ENCODE measurements around the gene CRYBG3. TPM values are rescaled to one million over a fixed set of nuclear protein-coding genes. Genes with fewer than 3 reads are reported as not detected.

Gene CRYBG3
- total RNA-seq, 1 donor from 2014 or later: 18.5 TPM

GRCh38 chr3:97882975-97883598 is 61.3 kb downstream of the CRYBG3 start:
- no peaks in the 10 kb centered on the region for H3K27me3 Mint-ChIP-seq (ENCODE audit: unreplicated experiment)
- no peak overlapping the region for H3K27ac Mint-ChIP-seq (ENCODE audit: unreplicated experiment)
- H3K4me3 Mint-ChIP-seq (ENCODE audit: unreplicated experiment): no peak overlapping the region

GRCh38 chr3:97883736-97884135 is 61.9 kb downstream of the CRYBG3 start:
- no peak overlapping the region for H3K27ac Mint-ChIP-seq (ENCODE audit: unreplicated experiment)
- peaks cover 13% of the 10 kb centered on the region for H3K36me3 Mint-ChIP-seq (ENCODE audit: low read depth, unreplicated experiment)
- no peaks in the 10 kb centered on the region for H3K9me3 Mint-ChIP-seq (ENCODE audit: unreplicated experiment)
- H3K4me1 Mint-ChIP-seq (ENCODE audit: unreplicated experiment): peaks cover 14% of the 10 kb centered on the region
- no peak for TF ChIP-seq CTCF (IDR thresholded peaks at IDR 0.05; ENCODE audit: unreplicated experiment)
- DNase-seq (ENCODE audit: low spot score): no peak
- H3K27me3 Mint-ChIP-seq (ENCODE audit: unreplicated experiment): no peaks in the 10 kb centered on the region
- H3K4me3 Mint-ChIP-seq (ENCODE audit: unreplicated experiment): no peak overlapping the region

More at GRCh38 chr3:97882975-97883598, 61.3 kb downstream of the CRYBG3 start:
- H3K9me3 Mint-ChIP-seq (ENCODE audit: unreplicated experiment): no peaks in the 10 kb centered on the region
- no peak for DNase-seq (ENCODE audit: low spot score)
- H3K4me1 Mint-ChIP-seq (ENCODE audit: unreplicated experiment): peaks cover 14% of the 10 kb centered on the region
- TF ChIP-seq CTCF (IDR thresholded peaks at IDR 0.05; ENCODE audit: unreplicated experiment): no peak
- H3K36me3 Mint-ChIP-seq (ENCODE audit: low read depth, unreplicated experiment): peaks cover 13% of the 10 kb centered on the region

- Mint-ChIP-seq H3K36me3 (ENCODE audit: low read depth, unreplicated experiment) (peaks cover 13% of the 10 kb centered on the region), H3K27me3 (ENCODE audit: unreplicated experiment) (no peaks in the 10 kb centered on the region)
- no peak for TF ChIP-seq CTCF (IDR thresholded peaks at IDR 0.05; ENCODE audit: unreplicated experiment)
These were observed 62.8 kb downstream of the CRYBG3 start for GRCh38 chr3:97884586-97885123.

GRCh38 chr3:97885931-97886824 is 64.4 kb downstream of the CRYBG3 start:
- Mint-ChIP-seq H3K9me3 (ENCODE audit: unreplicated experiment) (no peaks in the 10 kb centered on the region), H3K27me3 (ENCODE audit: unreplicated experiment) (no peaks in the 10 kb centered on the region), H3K36me3 (ENCODE audit: low read depth, unreplicated experiment) (peaks cover 13% of the 10 kb centered on the region), H3K27ac (ENCODE audit: unreplicated experiment) (peak overlapping the region; percentile 54), H3K4me1 (ENCODE audit: unreplicated experiment) (peaks cover 14% of the 10 kb centered on the region), H3K4me3 (ENCODE audit: unreplicated experiment) (no peak overlapping the region)
- TF ChIP-seq CTCF (IDR thresholded peaks at IDR 0.05; ENCODE audit: unreplicated experiment): no peak
- no peak for DNase-seq (ENCODE audit: low spot score)

More at GRCh38 chr3:97884586-97885123, 62.8 kb downstream of the CRYBG3 start:
- no peak overlapping the region for H3K27ac Mint-ChIP-seq (ENCODE audit: unreplicated experiment)
- no peak for DNase-seq (ENCODE audit: low spot score)
- H3K4me1 Mint-ChIP-seq (ENCODE audit: unreplicated experiment): peaks cover 14% of the 10 kb centered on the region
- no peaks in the 10 kb centered on the region for H3K9me3 Mint-ChIP-seq (ENCODE audit: unreplicated experiment)
- no peak overlapping the region for H3K4me3 Mint-ChIP-seq (ENCODE audit: unreplicated experiment)
